Measurements from ENCODE around the gene ASH1L. TPM values are rescaled to one million over a fixed set of nuclear protein-coding genes. Genes with fewer than 3 reads are reported as not detected.
"Not testable (repeated sequence)": the region's sequence is repeated elsewhere in the genome, so short reads cannot be mapped to it uniquely, and the experiment has no call there.

ASH1L gene
- total RNA-seq, 2 experiments from 2014 or later = 37.7 to 41.1 TPM

- POLR2A ChIA-PET = no interaction called here
- no peaks in the 10 kb centered on the region for H3K27me3 Mint-ChIP-seq (ENCODE audit: low read depth)
- no peaks in the 10 kb centered on the region for H3K4me1 Mint-ChIP-seq (ENCODE audit: low read depth)
- no peak overlapping the region for H3K4me3 Mint-ChIP-seq
- CTCF ChIA-PET = interaction anchor here (1.6 kb wide), 1 partner anchor 92 kb away, joined by 8 read pairs; no protein-coding TSS in a partner anchor
- ATAC-seq (no peak), DNase-seq (no peak)
- no peak overlapping the region for H3K27ac Mint-ChIP-seq
- peaks cover 59% of the 10 kb centered on the region for H3K36me3 Mint-ChIP-seq (ENCODE audit: low read depth)
- no peaks in the 10 kb centered on the region for H3K9me3 Mint-ChIP-seq (ENCODE audit: insufficient read depth)
Measured at GRCh38 chr1:155342842-155343241, 219.8 kb downstream of the ASH1L start.

- Mint-ChIP-seq H3K27ac (no peak overlapping the region), H3K4me3 (no peak overlapping the region), H3K9me3 (ENCODE audit: insufficient read depth) (no peaks in the 10 kb centered on the region), H3K27me3 (ENCODE audit: low read depth) (no peaks in the 10 kb centered on the region), H3K36me3 (ENCODE audit: low read depth) (peaks cover 64% of the 10 kb centered on the region), H3K4me1 (ENCODE audit: low read depth) (no peaks in the 10 kb centered on the region)
- DNase-seq = no peak
- ChIA-PET CTCF (interaction anchor here (1.0 to 1.9 kb wide), 4 partner anchors 16 to 164 kb away, joined by 5 to 7 read pairs (median 5); no protein-coding TSS in a partner anchor), POLR2A (interaction anchor here (0.6 kb wide), 1 partner anchor 21 kb away, joined by 3 read pairs; no protein-coding TSS in a partner anchor)
- ATAC-seq = no peak
Measured at GRCh38 chr1:155339515-155340097, 223.0 kb downstream of the ASH1L start.

GRCh38 chr1:155334962-155335361, 227.6 kb downstream of the ASH1L start:
- Mint-ChIP-seq H3K4me3 (no peak overlapping the region), H3K36me3 (ENCODE audit: low read depth) (peaks cover 54% of the 10 kb centered on the region), H3K4me1 (ENCODE audit: low read depth) (no peaks in the 10 kb centered on the region), H3K27me3 (ENCODE audit: low read depth) (no peaks in the 10 kb centered on the region), H3K9me3 (ENCODE audit: insufficient read depth) (no peaks in the 10 kb centered on the region), H3K27ac (no peak overlapping the region)
- CTCF ChIA-PET = interaction anchor here (1.7 to 2.5 kb wide), 2 partner anchors 11 to 84 kb away, joined by 7 read pairs; no protein-coding TSS in a partner anchor
- POLR2A ChIA-PET = interaction anchor here (0.6 kb wide), 1 partner anchor 192 kb away, joined by 3 read pairs; no protein-coding TSS in a partner anchor
- ATAC-seq (no peak), DNase-seq (no peak)

- Mint-ChIP-seq H3K4me1 (ENCODE audit: low read depth) (peaks cover 10% of the 10 kb centered on the region), H3K27me3 (ENCODE audit: low read depth) (no peaks in the 10 kb centered on the region), H3K36me3 (ENCODE audit: low read depth) (peaks cover 29% of the 10 kb centered on the region), H3K4me3 (no peak overlapping the region), H3K9me3 (ENCODE audit: insufficient read depth) (no peaks in the 10 kb centered on the region), H3K27ac (no peak overlapping the region)
- ChIA-PET POLR2A (no interaction called here), CTCF (no interaction called here)
- DNase-seq (no peak), ATAC-seq (no peak)
Measured at GRCh38 chr1:155329980-155330598, 232.5 kb downstream of the ASH1L start.

GRCh38 chr1:155328856-155329255, 233.7 kb downstream of the ASH1L start:
- DNase-seq; H3K9me3 Mint-ChIP-seq (ENCODE audit: insufficient read depth); ATAC-seq; H3K4me3 Mint-ChIP-seq; H3K27me3 Mint-ChIP-seq (ENCODE audit: low read depth); POLR2A ChIA-PET; H3K27ac Mint-ChIP-seq: not testable (repeated sequence)
- CTCF ChIA-PET = interaction anchor here (0.7 to 2.3 kb wide), 3 partner anchors 78 to 865 kb away, joined by 3 to 10 read pairs (median 5); partner anchors contain the start of gene SLC25A44
- Mint-ChIP-seq H3K4me1 (ENCODE audit: low read depth) (peaks cover 12% of the 10 kb centered on the region), H3K36me3 (ENCODE audit: low read depth) (peaks cover 24% of the 10 kb centered on the region)

GRCh38 chr1:155327981-155328380, 234.6 kb downstream of the ASH1L start:
- DNase-seq (no peak), ATAC-seq (no peak)
- CTCF ChIA-PET = interaction anchor here (1.5 to 2.3 kb wide), 2 partner anchors 77 to 78 kb away, joined by 5 to 10 read pairs; no protein-coding TSS in a partner anchor
- H3K4me3 Mint-ChIP-seq = no peak overlapping the region
- no peaks in the 10 kb centered on the region for H3K27me3 Mint-ChIP-seq (ENCODE audit: low read depth)
- no peaks in the 10 kb centered on the region for H3K9me3 Mint-ChIP-seq (ENCODE audit: insufficient read depth)
- no peak overlapping the region for H3K27ac Mint-ChIP-seq
- H3K4me1 Mint-ChIP-seq (ENCODE audit: low read depth) = peaks cover 12% of the 10 kb centered on the region
- H3K36me3 Mint-ChIP-seq (ENCODE audit: low read depth) = peaks cover 19% of the 10 kb centered on the region
- POLR2A ChIA-PET = no interaction called here

GRCh38 chr1:155326631-155327037, 236.0 kb downstream of the ASH1L start:
- POLR2A ChIA-PET = no interaction called here
- no peaks in the 10 kb centered on the region for H3K27me3 Mint-ChIP-seq (ENCODE audit: low read depth)
- peaks cover 22% of the 10 kb centered on the region for H3K4me1 Mint-ChIP-seq (ENCODE audit: low read depth)
- H3K36me3 Mint-ChIP-seq (ENCODE audit: low read depth) = peaks cover 19% of the 10 kb centered on the region
- no peaks in the 10 kb centered on the region for H3K9me3 Mint-ChIP-seq (ENCODE audit: insufficient read depth)
- CTCF ChIA-PET = interaction anchor here (2.3 kb wide), 1 partner anchor 77 kb away, joined by 10 read pairs; no protein-coding TSS in a partner anchor
- no peak overlapping the region for H3K4me3 Mint-ChIP-seq
- no peak for DNase-seq
- ATAC-seq = no peak
- peak overlapping the region; percentile 51 for H3K27ac Mint-ChIP-seq

GRCh38 chr1:155326020-155326526, 236.5 kb downstream of the ASH1L start:
- ChIA-PET CTCF (interaction anchor here (7.2 kb wide), 1 partner anchor 77 kb away, joined by 190 read pairs; no protein-coding TSS in a partner anchor), POLR2A (no interaction called here)
- no peak for DNase-seq
- Mint-ChIP-seq H3K4me3 (peak overlapping the region; percentile 83), H3K36me3 (ENCODE audit: low read depth) (peaks cover 15% of the 10 kb centered on the region), H3K27me3 (ENCODE audit: low read depth) (no peaks in the 10 kb centered on the region), H3K9me3 (ENCODE audit: insufficient read depth) (no peaks in the 10 kb centered on the region), H3K4me1 (ENCODE audit: low read depth) (peaks cover 28% of the 10 kb centered on the region), H3K27ac (peak overlapping the region; percentile 66)
- no peak for ATAC-seq

- Mint-ChIP-seq H3K27me3 (ENCODE audit: low read depth) (no peaks in the 10 kb centered on the region), H3K4me1 (ENCODE audit: low read depth) (peaks cover 33% of the 10 kb centered on the region), H3K9me3 (ENCODE audit: insufficient read depth) (no peaks in the 10 kb centered on the region), H3K27ac (peak overlapping the region; percentile 66), H3K36me3 (ENCODE audit: low read depth) (peaks cover 11% of the 10 kb centered on the region), H3K4me3 (peak overlapping the region; percentile 83)
- ChIA-PET CTCF (interaction anchor here (7.2 kb wide), 1 partner anchor 77 kb away, joined by 190 read pairs; no protein-coding TSS in a partner anchor), POLR2A (no interaction called here)
- DNase-seq = no peak
- no peak for ATAC-seq
Measured at GRCh38 chr1:155325603-155325893, 237.1 kb downstream of the ASH1L start.

- peak overlapping the region; percentile 83 for H3K4me3 Mint-ChIP-seq
- no peak for ATAC-seq
- peaks cover 11% of the 10 kb centered on the region for H3K36me3 Mint-ChIP-seq (ENCODE audit: low read depth)
- ChIA-PET POLR2A (interaction anchor here (1.1 to 2.8 kb wide), 3 partner anchors 19 to 74 kb away, joined by 3 to 18 read pairs (median 6); no protein-coding TSS in a partner anchor), CTCF (interaction anchor here (1.3 to 7.2 kb wide), 6 partner anchors 8 to 741 kb away, joined by 3 to 190 read pairs (median 19); partner anchors contain the start of genes FDPS and HCN3)
- H3K27ac Mint-ChIP-seq = peak overlapping the region; percentile 77
- no peaks in the 10 kb centered on the region for H3K9me3 Mint-ChIP-seq (ENCODE audit: insufficient read depth)
- H3K27me3 Mint-ChIP-seq (ENCODE audit: low read depth) = no peaks in the 10 kb centered on the region
- peak; percentile 42 for DNase-seq
- peaks cover 39% of the 10 kb centered on the region for H3K4me1 Mint-ChIP-seq (ENCODE audit: low read depth)
Measured at GRCh38 chr1:155324717-155325602, 237.6 kb downstream of the ASH1L start.

GRCh38 chr1:155324037-155324716, 238.4 kb downstream of the ASH1L start:
- ChIA-PET CTCF (interaction anchor here (0.8 to 7.2 kb wide), 26 partner anchors 9 to 742 kb away, joined by 3 to 190 read pairs (median 4); partner anchors contain the start of genes CLK2, ENTREP3, FDPS and HCN3), POLR2A (interaction anchor here (1.0 to 2.8 kb wide), 7 partner anchors 16 to 79 kb away, joined by 3 to 18 read pairs (median 3); partner anchors contain the start of genes CLK2 and FDPS)
- Mint-ChIP-seq H3K9me3 (ENCODE audit: insufficient read depth) (no peaks in the 10 kb centered on the region), H3K27me3 (ENCODE audit: low read depth) (no peaks in the 10 kb centered on the region), H3K27ac (peak overlapping the region; percentile 77), H3K4me3 (peak overlapping the region; percentile 83), H3K4me1 (ENCODE audit: low read depth) (peaks cover 46% of the 10 kb centered on the region), H3K36me3 (ENCODE audit: low read depth) (peaks cover 14% of the 10 kb centered on the region)
- DNase-seq = peak; percentile 93
- peak; percentile 86 for ATAC-seq
